ENCODE results near the gene EAPP. TPM values are rescaled to one million over a fixed set of nuclear protein-coding genes. Genes with fewer than 3 reads are reported as not detected.

Gene EAPP
- total RNA-seq (2014; rRNA removed; shearing (Covaris generic)) (27.5 and 35.8 TPM in 2 replicates), total RNA-seq (2022) (28.6 and 33.1 TPM in 2 replicates), Bru-seq, nascent RNA (percentile 64 among the genes with signal in this experiment), BruChase-seq, experiment 1, labeled RNA remaining after a 6-hour chase (percentile 50 among the genes with signal in this experiment), BruChase-seq, experiment 2, labeled RNA remaining after a 2-hour chase (percentile 62 among the genes with signal in this experiment)
- long read RNA-seq, transcript EAPP-201 (6 exons, 1,321 nt) = major isoform, 50 of 53 reads
- long read RNA-seq, partial matches to known transcripts = 0 of 53 reads
- long read RNA-seq, other reads (novel, unspliced or antisense) = 2 of 53 reads

- H3K9me3 ChIP-seq (ENCODE audit: low read length) = no peaks in the 10 kb centered on the region
- ChIA-PET CTCF (ENCODE audit: unreplicated experiment) (interaction anchor here (0.5 kb wide), 1 partner anchor 73 kb away, joined by 5 read pairs; no protein-coding TSS in a partner anchor), POLR2A (no interaction called here)
- peak within 1 kb of the TSS; percentile 99 for H3K4me3 ChIP-seq (ENCODE audit: low read depth, low read length, poor library complexity, severe bottlenecking)
- TF ChIP-seq CTCF (conservative IDR thresholded peaks at IDR 0.05; ENCODE audit: low read length) (no peak), EZH2phosphoT487 (IDR thresholded peaks at IDR 0.05; ENCODE audit: borderline replicate concordance, low read depth, low read length) (no peak)
- H3K79me2 ChIP-seq (ENCODE audit: insufficient read depth, low read depth, low read length) = peaks cover 26% of the 10 kb centered on the region
- peaks cover 13% of the 10 kb centered on the region; the same call in 1 of the 2 replicates for H3K36me3 ChIP-seq (ENCODE audit: insufficient read depth, low read length)
- peak; percentile 96 for DNase-seq (ENCODE audit: low spot score)
- H3K27ac ChIP-seq (ENCODE audit: low read depth, low read length, poor library complexity, severe bottlenecking) = peak within 1 kb of the TSS; percentile 54
- H2AFZ ChIP-seq (ENCODE audit: low read length) = peak within 1 kb of the TSS; percentile 94
- intact Hi-C loops (cut with micrococcal nuclease; ENCODE audit: unreplicated experiment) = loop anchor here (5.0 kb wide), 1 partner anchor 77 kb away; the partner anchor contains the start of gene SPTSSA
- H3K4me2 ChIP-seq (ENCODE audit: low read length) = peak within 1 kb of the TSS; percentile 76
- H3K4me1 ChIP-seq (ENCODE audit: insufficient read depth, low read length, poor library complexity, severe bottlenecking) = peaks cover 16% of the 10 kb centered on the region
- BruUV-seq (replicated peaks) = no TSS peak
- H3K9me2 ChIP-seq (ENCODE audit: insufficient read depth, low read length) = no peaks in the 10 kb centered on the region
- H4K20me1 ChIP-seq (ENCODE audit: insufficient read depth, low read length) = 0 out of 2 replicates have a peak, but pooled peaks cover 5% of the 10 kb centered on the region
These were observed at the start of gene EAPP for GRCh38 chr14:34539407-34540180. Gene EAPP, minus strand, starts transcription at chr14:34539701. Its CDS starts 73 bp downstream, at chr14:34539628.

GRCh38 chr14:34583525-34583924 is 44.0 kb upstream of the EAPP start:
- POLR2A ChIA-PET = no interaction called here
- Histone ChIP-seq H3K4me2 (ENCODE audit: low read length) (no peak overlapping the region), H2AFZ (ENCODE audit: low read length) (no peak overlapping the region), H3K9me2 (ENCODE audit: insufficient read depth, low read length) (no peaks in the 10 kb centered on the region), H3K36me3 (ENCODE audit: insufficient read depth, low read length) (peaks cover 79% of the 10 kb centered on the region), H3K27ac (ENCODE audit: low read depth, low read length, poor library complexity, severe bottlenecking) (no peak overlapping the region), H3K9me3 (ENCODE audit: low read length) (no peaks in the 10 kb centered on the region), H3K4me3 (ENCODE audit: low read depth, low read length, poor library complexity, severe bottlenecking) (no peak overlapping the region), H3K4me1 (ENCODE audit: insufficient read depth, low read length, poor library complexity, severe bottlenecking) (no peaks in the 10 kb centered on the region), H3K79me2 (ENCODE audit: insufficient read depth, low read depth, low read length) (no peaks in the 10 kb centered on the region), H4K20me1 (ENCODE audit: insufficient read depth, low read length) (no peaks in the 10 kb centered on the region)
- no TSS peak for BruUV-seq (replicated peaks)
- intact Hi-C loops (cut with micrococcal nuclease; ENCODE audit: unreplicated experiment) = no loop called here
- CTCF ChIA-PET (ENCODE audit: unreplicated experiment) = no interaction called here
- DNase-seq (ENCODE audit: low spot score) = no peak
- TF ChIP-seq EZH2phosphoT487 (IDR thresholded peaks at IDR 0.05; ENCODE audit: borderline replicate concordance, low read depth, low read length) = no peak
- TF ChIP-seq CTCF (conservative IDR thresholded peaks at IDR 0.05; ENCODE audit: low read length) = no peak

Data from OCI-LY7 (cell line).